MCF 10A (cell line): Measurements from ENCODE around the gene CORT. TPM values are rescaled to one million over a fixed set of nuclear protein-coding genes. Genes with fewer than 3 reads are reported as not detected.

Experiments used
- BruUV-seq: library from RNA; stranded (reverse); fragments of 400-500 nt; replicated peaks from 2 replicates; lab custom pipeline; 2021; lab: Mats Ljungman, UMichigan
- CTCF ChIA-PET: fragments of 300-600 bp; sonication (Branson Sonifier 250); formaldehyde crosslinking; extraction: SDS; loops from one replicate; lab custom pipeline; 2021; ENCODE audit warnings: antibody characterized with exemption, inconsistent platforms; lab: Yijun Ruan, JAX
- POLR2A ChIA-PET: fragments of 300-600, 350-650 bp; sonication (Branson Sonifier 250); formaldehyde crosslinking; extraction: SDS; loops from one replicate; lab custom pipeline; 2020; ENCODE audit warnings: antibody characterized with exemption, inconsistent platforms; lab: Yijun Ruan, JAX
- DNase-seq: peaks from one replicate; pipeline ENCODE4 v3.0.0-alpha.2; 2018; ENCODE audit not compliant: unreplicated experiment
- H3K27ac Mint-ChIP-seq: one replicate; pipeline ENCODE4 v1.8.0; 2022; ENCODE audit warnings: mild to moderate bottlenecking, low read depth, mixed read lengths; ENCODE audit not compliant: unreplicated experiment
- H3K27me3 Mint-ChIP-seq: one replicate; pipeline ENCODE4 v1.8.0; 2022; ENCODE audit warnings: mixed read lengths; ENCODE audit not compliant: insufficient read depth, unreplicated experiment
- H3K36me3 Mint-ChIP-seq: one replicate; pipeline ENCODE4 v1.8.0; 2022; ENCODE audit warnings: mild to moderate bottlenecking, moderate library complexity, mixed read lengths; ENCODE audit not compliant: insufficient read depth, unreplicated experiment
- H3K4me1 Mint-ChIP-seq: one replicate; pipeline ENCODE4 v1.8.0; 2022; ENCODE audit warnings: mixed read lengths; ENCODE audit not compliant: insufficient read depth, unreplicated experiment
- H3K4me3 Mint-ChIP-seq: one replicate; pipeline ENCODE4 v1.8.0; 2022; ENCODE audit warnings: mild to moderate bottlenecking, moderate library complexity, mixed read lengths; ENCODE audit not compliant: unreplicated experiment
- H3K9me3 Mint-ChIP-seq: one replicate; pipeline ENCODE4 v1.8.0; 2022; ENCODE audit warnings: mixed read lengths; ENCODE audit not compliant: unreplicated experiment
- CTCF ChIP-seq: fragments of 200-600 bp; IDR thresholded peaks from one replicate; pipeline ENCODE4 v1.8.0; 2022; ENCODE audit warnings: antibody characterized with exemption, mild to moderate bottlenecking; ENCODE audit not compliant: unreplicated experiment
- intact Hi-C: fragments of 100-400 bp; cut with micrococcal nuclease; formaldehyde crosslinking; loops from 2 replicates; pipeline ENCODE4 v1.14.1; 2022
- total RNA-seq: library from RNA; stranded (reverse); gene quantifications from 2 replicates; pipeline ENCODE4 v1.2.3, GENCODE V29; 2022

Gene CORT
- total RNA-seq, 1 experiment from 2014 or later = not detected

- H3K4me1 Mint-ChIP-seq = peaks cover 3% of the 10 kb centered on the region
- no TSS peak for BruUV-seq
- intact Hi-C loops = no loop called here
Measured at GRCh38 chr1:10484521-10484920, 34.7 kb downstream of the CORT start.

GRCh38 chr1:10489291-10490055 is 39.6 kb downstream of the CORT start:
- intact Hi-C loops = no loop called here
- peaks cover 11% of the 10 kb centered on the region for H3K4me1 Mint-ChIP-seq
- ChIA-PET POLR2A (interaction anchor here (0.7 kb wide), 1 partner anchor 57 kb away, joined by 3 read pairs; no protein-coding TSS in a partner anchor), CTCF (interaction anchor here (0.6 to 1.4 kb wide), 3 partner anchors 58 to 112 kb away, joined by 3 to 5 read pairs (median 4); no protein-coding TSS in a partner anchor)
- no peak for DNase-seq
- no peak for TF ChIP-seq CTCF
- H3K36me3 Mint-ChIP-seq = peaks cover 27% of the 10 kb centered on the region
- no TSS peak for BruUV-seq
- H3K27ac Mint-ChIP-seq = no peak overlapping the region
- H3K9me3 Mint-ChIP-seq = no peaks in the 10 kb centered on the region
- H3K4me3 Mint-ChIP-seq = no peak overlapping the region
- no peaks in the 10 kb centered on the region for H3K27me3 Mint-ChIP-seq

More at GRCh38 chr1:10484521-10484920, 34.7 kb downstream of the CORT start:
- Mint-ChIP-seq H3K27me3 (no peaks in the 10 kb centered on the region), H3K36me3 (peaks cover 16% of the 10 kb centered on the region), H3K27ac (no peak overlapping the region), H3K4me3 (no peak overlapping the region), H3K9me3 (no peaks in the 10 kb centered on the region)
- ChIA-PET POLR2A (interaction anchor here (3.0 kb wide), 1 partner anchor 11 kb away, joined by 13 read pairs; no protein-coding TSS in a partner anchor), CTCF (interaction anchor here (0.6 to 2.9 kb wide), 3 partner anchors 11 to 382 kb away, joined by 3 to 32 read pairs (median 3); no protein-coding TSS in a partner anchor)
- DNase-seq = no peak
- no peak for TF ChIP-seq CTCF

GRCh38 chr1:10490286-10490970 is 40.6 kb downstream of the CORT start:
- DNase-seq = no peak
- Mint-ChIP-seq H3K9me3 (no peaks in the 10 kb centered on the region), H3K4me1 (peaks cover 20% of the 10 kb centered on the region), H3K4me3 (no peak overlapping the region), H3K36me3 (peaks cover 27% of the 10 kb centered on the region), H3K27ac (no peak overlapping the region), H3K27me3 (no peaks in the 10 kb centered on the region)
- intact Hi-C loops = no loop called here
- no TSS peak for BruUV-seq
- TF ChIP-seq CTCF = no peak
- POLR2A ChIA-PET = interaction anchor here (6.4 kb wide), 1 partner anchor 60 kb away, joined by 73 read pairs; the partner anchor contains the start of gene CENPS
- CTCF ChIA-PET = interaction anchor here (0.6 to 6.3 kb wide), 4 partner anchors 30 to 418 kb away, joined by 3 to 119 read pairs (median 4); partner anchors contain the start of gene CENPS
